ENCODE measurements around the gene EPHB3. TPM values are rescaled to one million over a fixed set of nuclear protein-coding genes. Genes with fewer than 3 reads are reported as not detected.

Gene EPHB3
- polyA plus RNA-seq, 1 of the 3 experiments (the other 2 are of a cell fraction), result 4.2 TPM

DNA sequence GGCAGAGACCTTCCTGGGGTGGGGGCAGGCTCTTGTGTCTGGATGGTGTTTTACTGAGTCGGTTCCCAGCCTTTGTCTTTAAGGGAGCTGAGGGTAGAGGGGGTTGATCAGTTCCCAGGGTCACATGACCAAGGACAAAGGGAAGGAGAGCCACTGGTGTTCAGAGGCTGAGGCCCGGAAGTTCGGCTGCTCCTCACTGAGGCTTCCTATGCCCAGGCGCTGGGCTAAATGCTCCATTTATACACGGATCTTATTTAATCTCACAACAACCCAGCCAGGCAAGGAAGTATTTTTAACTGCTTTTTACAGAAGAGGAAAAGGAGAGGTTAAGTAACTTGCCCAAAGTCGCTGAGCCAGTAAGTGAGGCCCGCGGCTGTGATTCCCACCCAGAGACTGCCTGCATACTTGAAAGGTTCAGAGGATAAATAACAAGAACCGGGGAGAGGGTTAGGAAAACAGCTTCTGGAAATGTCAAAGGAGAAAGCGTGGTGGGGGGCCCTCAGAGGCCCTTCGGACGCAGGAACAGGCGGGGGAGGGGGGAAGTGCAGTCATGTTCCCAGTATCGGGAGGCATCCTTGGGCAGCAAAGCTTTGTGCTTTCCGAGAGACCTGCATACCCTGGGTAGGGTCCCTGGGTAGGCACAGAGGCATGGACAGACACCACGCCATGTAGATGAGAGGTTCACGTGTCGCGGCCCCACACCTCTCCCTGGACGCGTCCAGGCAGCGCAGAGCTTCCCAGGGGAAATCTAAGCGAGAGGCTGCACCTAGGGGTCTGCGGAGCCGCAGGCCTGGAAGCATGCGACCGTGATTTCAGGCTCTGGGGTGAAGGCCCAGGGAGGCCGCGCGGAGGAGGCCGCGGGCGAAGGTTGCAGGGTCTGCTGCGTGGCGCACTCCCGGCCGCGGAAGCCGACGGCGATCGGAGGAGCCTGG, 21.3 kb downstream of the EPHB3 start:
- no peak overlapping the region for H3K4me2 ChIP-seq
- no peaks in the 10 kb centered on the region for H3K9me3 ChIP-seq
- POLR2A ChIA-PET, result interaction anchor here (0.6 kb wide), 1 partner anchor 128 kb away, joined by 3 read pairs; no protein-coding TSS in a partner anchor
- no peaks in the 10 kb centered on the region; a peak in 1 of 4 replicates for H3K4me1 ChIP-seq (ENCODE audit: control insufficient read depth in 1 of 2, insufficient read depth in 2 of 2, low read depth in 1 of 2, low read length in 1 of 2)
- DNase-seq, result no peak
- peaks cover 0 to 33% of the 10 kb centered on the region in 2 experiments for H3K36me3 ChIP-seq (replicated peaks in 1 of 2; ENCODE audit: control insufficient read depth in 1 of 2, insufficient read depth in 2 of 2, low read length in 1 of 2)
- no peak overlapping the region for H3K9ac ChIP-seq
- no peak overlapping the region for H3K4me3 ChIP-seq (ENCODE audit: low read depth in 2 of 2, low read length in 1 of 2)
- H2AFZ ChIP-seq (ENCODE audit: low read depth), result no peak overlapping the region
- no peaks in the 10 kb centered on the region for H3F3A ChIP-seq (replicated peaks; ENCODE audit: insufficient read depth)
- WGBS (ENCODE audit: low lambda C conversion rate), result 93% methylated on average over 25 of the region's 42 CpGs
- no peaks in the 10 kb centered on the region for H3K27me3 ChIP-seq (ENCODE audit: insufficient read depth)
- TF ChIP-seq MEF2A (IDR thresholded peaks at IDR 0.05; ENCODE audit: borderline replicate concordance, low read depth) (no peak), ELF1 (IDR thresholded peaks at IDR 0.05) (no peak), FOXJ3 (CRISPR knock-in tag; IDR thresholded peaks at IDR 0.05) (no peak), GABPA (IDR thresholded peaks at IDR 0.05; ENCODE audit: low read depth) (no peak), JUND (IDR thresholded peaks at IDR 0.05) (no peak)
- TF ChIP-seq, protein P1, sequence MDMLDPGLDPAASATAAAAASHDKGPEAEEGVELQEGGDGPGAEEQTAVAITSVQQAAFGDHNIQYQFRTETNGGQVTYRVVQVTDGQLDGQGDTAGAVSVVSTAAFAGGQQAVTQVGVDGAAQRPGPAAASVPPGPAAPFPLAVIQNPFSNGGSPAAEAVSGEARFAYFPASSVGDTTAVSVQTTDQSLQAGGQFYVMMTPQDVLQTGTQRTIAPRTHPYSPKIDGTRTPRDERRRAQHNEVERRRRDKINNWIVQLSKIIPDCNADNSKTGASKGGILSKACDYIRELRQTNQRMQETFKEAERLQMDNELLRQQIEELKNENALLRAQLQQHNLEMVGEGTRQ (IDR thresholded peaks at IDR 0.05; ENCODE audit: borderline replicate concordance, low read depth, low read length), result no peak
- TF ChIP-seq, protein P2, sequence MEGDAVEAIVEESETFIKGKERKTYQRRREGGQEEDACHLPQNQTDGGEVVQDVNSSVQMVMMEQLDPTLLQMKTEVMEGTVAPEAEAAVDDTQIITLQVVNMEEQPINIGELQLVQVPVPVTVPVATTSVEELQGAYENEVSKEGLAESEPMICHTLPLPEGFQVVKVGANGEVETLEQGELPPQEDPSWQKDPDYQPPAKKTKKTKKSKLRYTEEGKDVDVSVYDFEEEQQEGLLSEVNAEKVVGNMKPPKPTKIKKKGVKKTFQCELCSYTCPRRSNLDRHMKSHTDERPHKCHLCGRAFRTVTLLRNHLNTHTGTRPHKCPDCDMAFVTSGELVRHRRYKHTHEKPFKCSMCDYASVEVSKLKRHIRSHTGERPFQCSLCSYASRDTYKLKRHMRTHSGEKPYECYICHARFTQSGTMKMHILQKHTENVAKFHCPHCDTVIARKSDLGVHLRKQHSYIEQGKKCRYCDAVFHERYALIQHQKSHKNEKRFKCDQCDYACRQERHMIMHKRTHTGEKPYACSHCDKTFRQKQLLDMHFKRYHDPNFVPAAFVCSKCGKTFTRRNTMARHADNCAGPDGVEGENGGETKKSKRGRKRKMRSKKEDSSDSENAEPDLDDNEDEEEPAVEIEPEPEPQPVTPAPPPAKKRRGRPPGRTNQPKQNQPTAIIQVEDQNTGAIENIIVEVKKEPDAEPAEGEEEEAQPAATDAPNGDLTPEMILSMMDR (IDR thresholded peaks at IDR 0.05), result no peak
- TF ChIP-seq, protein P3, sequence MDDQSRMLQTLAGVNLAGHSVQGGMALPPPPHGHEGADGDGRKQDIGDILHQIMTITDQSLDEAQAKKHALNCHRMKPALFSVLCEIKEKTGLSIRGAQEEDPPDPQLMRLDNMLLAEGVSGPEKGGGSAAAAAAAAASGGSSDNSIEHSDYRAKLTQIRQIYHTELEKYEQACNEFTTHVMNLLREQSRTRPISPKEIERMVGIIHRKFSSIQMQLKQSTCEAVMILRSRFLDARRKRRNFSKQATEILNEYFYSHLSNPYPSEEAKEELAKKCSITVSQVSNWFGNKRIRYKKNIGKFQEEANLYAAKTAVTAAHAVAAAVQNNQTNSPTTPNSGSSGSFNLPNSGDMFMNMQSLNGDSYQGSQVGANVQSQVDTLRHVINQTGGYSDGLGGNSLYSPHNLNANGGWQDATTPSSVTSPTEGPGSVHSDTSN (IDR thresholded peaks at IDR 0.05), result no peak
- no peak overlapping the region for H3K27ac ChIP-seq (ENCODE audit: low read depth in 2 of 2, low read length in 1 of 2)
- CTCF ChIA-PET, result interaction anchor here (0.6 to 2.7 kb wide), 9 partner anchors 9 to 221 kb away, joined by 3 to 12 read pairs (median 4); partner anchors contain the start of gene EPHB3
- H4K20me1 ChIP-seq (ENCODE audit: insufficient read depth), result no peaks in the 10 kb centered on the region
- H3K9me2 ChIP-seq, result no peaks in the 10 kb centered on the region
- no peaks in the 10 kb centered on the region for H3K79me2 ChIP-seq (ENCODE audit: insufficient read depth)

DNA sequence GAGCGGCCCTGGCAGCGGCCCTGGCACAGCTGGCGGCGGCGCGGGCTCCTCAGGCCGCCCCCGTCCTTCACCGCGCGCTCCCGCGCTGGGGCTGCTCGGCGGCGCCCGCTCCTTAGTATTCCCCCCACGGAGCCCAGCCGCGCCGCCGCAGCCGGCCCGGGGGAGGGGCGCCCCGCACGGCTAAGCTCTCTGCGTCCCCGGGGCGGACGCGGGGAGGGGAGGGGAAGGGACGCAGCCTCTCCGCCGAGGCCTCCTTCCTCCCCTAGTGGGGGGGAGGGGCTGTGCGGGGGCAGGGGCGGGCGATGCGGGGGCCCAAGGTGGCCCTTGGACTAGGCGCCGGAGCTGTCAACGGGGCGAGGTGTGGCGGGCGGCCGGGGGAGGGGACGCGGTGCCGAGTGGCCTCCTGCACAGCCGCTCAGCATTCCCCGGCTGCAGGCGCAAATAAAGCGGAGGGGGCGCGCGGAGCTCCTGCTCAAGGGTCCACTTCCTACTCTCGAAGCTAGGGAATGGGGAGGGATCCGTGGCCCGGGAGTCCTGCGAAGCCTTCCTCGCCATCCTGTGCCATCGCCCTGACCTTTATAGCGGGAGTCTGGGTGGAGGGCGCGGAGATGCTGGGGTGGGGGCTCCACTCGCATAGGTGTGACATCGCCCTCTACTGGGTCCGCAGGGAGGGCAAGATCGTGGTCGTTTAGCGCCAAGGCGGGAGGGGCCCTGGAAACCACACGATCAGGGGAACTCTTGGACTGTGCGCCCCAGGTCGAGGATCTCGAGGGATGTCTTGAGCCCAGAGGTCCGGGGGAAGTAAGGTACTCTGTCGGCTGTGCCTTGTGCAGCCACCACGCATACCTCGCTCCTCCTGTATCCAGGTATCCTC, 22.2 kb downstream of the EPHB3 start:
- no peaks in the 10 kb centered on the region for H4K20me1 ChIP-seq (ENCODE audit: insufficient read depth)
- H3K36me3 ChIP-seq (replicated peaks in 1 of 2; ENCODE audit: control insufficient read depth in 1 of 2, insufficient read depth in 2 of 2, low read length in 1 of 2), result peaks cover 0 to 30% of the 10 kb centered on the region in 2 experiments
- H3K79me2 ChIP-seq (ENCODE audit: insufficient read depth), result no peaks in the 10 kb centered on the region
- DNase-seq, result peak; percentile 71
- H3K27ac ChIP-seq (ENCODE audit: low read depth in 2 of 2, low read length in 1 of 2), result no peak overlapping the region
- H3F3A ChIP-seq (replicated peaks; ENCODE audit: insufficient read depth), result no peaks in the 10 kb centered on the region
- WGBS (ENCODE audit: low lambda C conversion rate), result 64% methylated on average over 19 of the region's 80 CpGs
- H3K27me3 ChIP-seq (ENCODE audit: insufficient read depth), result no peaks in the 10 kb centered on the region
- H3K9me2 ChIP-seq, result no peaks in the 10 kb centered on the region
- H3K9ac ChIP-seq, result no peak overlapping the region
- H3K4me1 ChIP-seq (ENCODE audit: control insufficient read depth in 1 of 2, insufficient read depth in 2 of 2, low read depth in 1 of 2, low read length in 1 of 2), result no peaks in the 10 kb centered on the region; a peak in 1 of 4 replicates
- ChIA-PET POLR2A (interaction anchor here (0.6 kb wide), 1 partner anchor 22 kb away, joined by 3 read pairs; no protein-coding TSS in a partner anchor), CTCF (interaction anchor here (1.0 to 2.7 kb wide), 10 partner anchors 9 to 220 kb away, joined by 3 to 12 read pairs (median 5); partner anchors contain the start of gene EPHB3)
- no peak overlapping the region for H3K4me2 ChIP-seq
- H3K4me3 ChIP-seq (ENCODE audit: low read depth in 2 of 2, low read length in 1 of 2), result no peak overlapping the region
- no peak overlapping the region for H2AFZ ChIP-seq (ENCODE audit: low read depth)
- TF ChIP-seq, protein P1 (IDR thresholded peaks at IDR 0.05; ENCODE audit: borderline replicate concordance, low read depth, low read length), result no peak
- peak; percentile 17; the same call in 1 of the 2 replicates for TF ChIP-seq RAD21 (IDR thresholded peaks at IDR 0.05; ENCODE audit: low read length)
- H3K9me3 ChIP-seq, result no peaks in the 10 kb centered on the region

All from SK-N-SH (cell line).